HG03442 (cell line): Measurements from ENCODE around the gene MTERF4.

Source experiments
- ATAC-seq: cut with Tn5 transposase; IDR thresholded peaks from one replicate; pipeline ENCODE4 v1.9.1; 2021; ENCODE audit warnings: mild to moderate bottlenecking, moderate library complexity; ENCODE audit not compliant: unreplicated experiment

The MTERF4 gene

DNA sequence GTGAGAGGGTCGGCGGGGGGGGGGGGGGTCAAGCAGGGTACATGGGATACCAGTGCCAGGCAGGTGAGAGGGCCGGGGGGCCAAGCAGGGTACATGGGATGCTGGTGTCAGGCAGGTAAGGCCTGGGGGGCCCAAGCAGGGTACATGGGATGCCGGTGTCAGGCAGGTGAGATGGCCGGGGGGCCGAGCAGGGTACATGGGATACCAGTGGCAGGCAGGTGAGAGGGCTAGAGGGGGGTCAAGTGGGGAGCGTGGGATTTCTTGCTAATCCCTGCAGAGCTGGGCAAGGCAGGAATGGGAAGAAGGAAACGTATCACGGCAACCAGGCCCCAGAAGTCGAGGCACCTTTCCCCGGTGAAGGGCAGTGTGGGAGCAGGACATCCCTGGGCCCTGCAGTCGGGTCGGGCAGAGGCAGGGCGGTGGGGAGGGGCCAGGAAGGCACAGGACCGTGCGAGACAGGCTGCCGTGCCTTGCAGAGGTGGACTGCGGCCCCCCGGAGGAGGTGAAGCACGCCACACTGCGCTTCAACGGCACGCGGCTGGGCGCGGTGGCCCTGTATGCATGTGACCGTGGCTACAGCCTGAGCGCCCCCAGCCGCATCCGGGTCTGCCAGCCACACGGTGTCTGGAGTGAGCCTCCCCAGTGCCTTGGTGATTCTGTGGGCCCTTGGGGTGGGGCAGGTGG, 49.3 kb downstream of the MTERF4 start:
- no peak for ATAC-seq

DNA sequence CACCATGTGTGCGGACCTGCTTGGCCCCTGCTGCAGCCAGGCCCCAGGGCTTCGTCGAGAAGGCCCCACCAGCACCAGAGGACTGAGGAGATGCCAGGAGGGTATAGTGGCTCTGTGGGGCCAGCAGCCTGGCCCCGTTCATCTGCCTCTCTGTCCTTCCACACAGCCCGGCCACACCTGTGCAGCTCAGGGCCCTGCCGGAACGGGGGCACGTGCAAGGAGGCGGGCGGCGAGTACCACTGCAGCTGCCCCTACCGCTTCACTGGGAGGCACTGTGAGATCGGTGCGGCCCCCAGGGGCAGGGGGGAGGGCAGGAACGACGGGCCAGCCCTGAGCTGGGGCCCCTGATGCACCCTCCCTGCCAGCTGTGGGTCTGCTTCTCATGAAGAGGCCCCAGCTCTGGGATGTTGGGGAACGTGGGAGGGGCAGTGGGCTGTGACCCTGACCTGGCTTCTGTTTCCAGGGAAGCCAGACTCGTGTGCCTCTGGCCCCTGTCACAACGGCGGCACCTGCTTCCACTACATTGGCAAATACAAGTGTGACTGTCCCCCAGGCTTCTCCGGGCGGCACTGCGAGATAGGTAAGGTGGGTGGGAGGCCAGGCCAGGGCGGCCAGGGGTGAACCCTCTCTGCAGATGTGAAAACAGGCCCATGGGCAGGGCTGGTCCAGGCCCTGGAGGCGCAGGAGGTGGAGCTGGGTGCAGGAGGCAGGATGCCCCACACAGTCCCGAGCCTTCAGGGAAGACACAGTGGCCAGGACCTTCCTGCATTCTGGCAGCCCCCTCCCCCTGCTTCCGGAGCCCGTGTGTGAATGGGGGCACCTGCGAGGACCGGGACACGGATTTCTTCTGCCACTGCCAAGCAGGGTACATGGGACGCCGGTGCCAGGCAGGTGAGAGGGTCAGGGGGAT, 50.3 kb downstream of the MTERF4 start:
- no peak for ATAC-seq

DNA sequence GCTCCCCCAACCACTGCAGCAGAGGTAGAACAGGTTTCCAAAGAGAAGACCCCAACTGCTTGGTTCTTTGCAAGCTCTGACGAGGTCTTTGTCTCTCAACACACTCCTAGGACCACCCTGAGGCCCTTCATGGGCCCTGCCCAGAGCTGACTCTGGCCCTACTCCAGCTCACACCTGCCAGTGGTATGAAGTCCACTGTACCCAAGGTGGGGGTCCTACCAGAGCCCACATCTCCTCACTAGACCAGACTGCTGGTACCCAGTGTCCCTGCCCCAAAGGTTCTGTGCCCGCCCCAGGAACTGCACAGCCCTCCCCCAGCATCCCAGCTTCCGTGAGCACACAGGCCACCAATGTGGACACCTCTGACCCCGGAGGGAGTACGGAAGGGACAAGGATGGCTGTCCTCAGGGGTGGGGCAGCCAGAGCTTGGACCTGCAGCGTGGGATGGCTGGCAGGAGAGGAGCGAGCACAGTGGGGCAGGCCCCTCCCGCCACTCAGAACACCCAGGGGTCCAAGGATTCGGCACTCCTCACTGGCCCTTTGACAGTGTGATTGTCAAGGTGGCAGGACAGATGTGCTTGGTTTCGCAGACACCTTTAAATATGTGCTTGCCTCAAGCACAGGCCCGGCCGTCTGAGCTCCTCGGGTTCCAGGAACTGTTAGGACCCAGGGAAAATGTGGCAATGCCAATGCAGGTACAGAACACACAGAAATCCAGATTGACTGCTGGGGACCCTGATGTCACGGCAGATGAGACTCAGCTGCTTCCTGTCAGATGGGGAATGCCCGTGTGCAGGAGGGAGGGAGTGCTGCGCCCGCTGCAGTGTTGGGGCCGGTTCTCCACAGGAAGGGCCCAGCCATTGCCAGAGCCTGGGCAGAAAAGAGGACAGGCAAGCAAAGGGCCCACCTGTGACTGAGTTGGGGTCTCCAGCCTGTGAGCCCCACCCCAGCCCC, 51.2 kb downstream of the MTERF4 start:
- ATAC-seq: no peak

DNA sequence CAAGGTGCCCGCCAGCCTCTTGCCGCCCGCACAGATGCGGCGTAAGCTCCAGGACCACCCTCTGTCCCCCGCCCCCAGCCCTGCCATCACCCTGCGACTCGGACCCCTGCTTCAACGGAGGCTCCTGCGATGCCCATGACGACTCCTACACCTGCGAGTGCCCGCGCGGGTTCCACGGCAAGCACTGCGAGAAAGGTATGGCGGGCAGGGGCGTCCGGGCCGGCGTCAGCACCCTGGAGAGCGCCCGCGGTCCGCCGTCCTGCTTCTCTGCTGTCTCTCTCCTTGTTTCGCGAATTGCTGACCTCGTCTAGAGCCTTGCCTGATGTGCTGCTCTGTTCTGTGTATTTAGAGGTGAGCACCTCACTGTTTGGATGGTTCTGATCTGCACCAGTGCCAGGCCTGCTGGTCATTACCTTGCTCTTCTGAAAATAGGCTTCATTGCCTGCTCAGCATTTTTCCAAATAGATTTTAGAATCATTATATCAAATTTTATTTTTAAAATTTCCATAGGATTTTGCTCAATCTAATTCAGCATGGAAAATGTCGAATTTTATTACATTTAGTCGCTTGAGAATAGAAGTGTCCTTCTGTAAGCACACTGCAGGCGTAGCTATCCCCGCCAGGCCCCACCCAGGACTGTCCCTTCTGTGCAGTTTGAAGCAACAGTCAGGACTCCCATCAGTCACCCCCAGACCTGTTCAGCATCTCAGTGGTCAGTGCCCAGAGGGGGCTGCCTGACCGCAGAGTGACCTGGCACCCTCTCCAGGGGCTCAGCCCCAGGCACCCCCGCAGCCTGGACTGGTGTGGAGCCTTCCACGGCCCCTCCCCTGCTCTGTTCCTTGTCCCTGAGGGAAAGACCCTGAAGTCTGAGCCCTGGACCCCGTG, 52.1 kb downstream of the MTERF4 start:
- no peak for ATAC-seq

DNA sequence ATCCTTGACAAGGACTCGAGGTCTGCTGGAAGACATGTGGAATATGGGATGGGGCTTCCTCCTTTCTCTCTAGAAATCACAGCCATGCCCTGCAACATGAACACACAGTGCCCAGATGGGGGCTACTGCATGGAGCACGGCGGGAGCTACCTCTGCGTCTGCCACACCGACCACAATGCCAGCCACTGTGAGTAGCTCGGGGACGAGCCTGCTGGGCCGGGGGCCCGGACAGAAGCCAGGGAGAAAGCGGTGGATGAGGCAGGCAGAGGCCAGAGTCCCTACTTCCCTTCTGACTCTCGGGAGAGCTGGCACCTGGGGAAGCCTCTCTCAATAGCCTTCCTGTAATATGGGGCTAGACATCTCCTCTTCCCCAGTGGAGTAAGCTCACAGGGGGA, 53.1 kb downstream of the MTERF4 start:
- no peak for ATAC-seq

DNA sequence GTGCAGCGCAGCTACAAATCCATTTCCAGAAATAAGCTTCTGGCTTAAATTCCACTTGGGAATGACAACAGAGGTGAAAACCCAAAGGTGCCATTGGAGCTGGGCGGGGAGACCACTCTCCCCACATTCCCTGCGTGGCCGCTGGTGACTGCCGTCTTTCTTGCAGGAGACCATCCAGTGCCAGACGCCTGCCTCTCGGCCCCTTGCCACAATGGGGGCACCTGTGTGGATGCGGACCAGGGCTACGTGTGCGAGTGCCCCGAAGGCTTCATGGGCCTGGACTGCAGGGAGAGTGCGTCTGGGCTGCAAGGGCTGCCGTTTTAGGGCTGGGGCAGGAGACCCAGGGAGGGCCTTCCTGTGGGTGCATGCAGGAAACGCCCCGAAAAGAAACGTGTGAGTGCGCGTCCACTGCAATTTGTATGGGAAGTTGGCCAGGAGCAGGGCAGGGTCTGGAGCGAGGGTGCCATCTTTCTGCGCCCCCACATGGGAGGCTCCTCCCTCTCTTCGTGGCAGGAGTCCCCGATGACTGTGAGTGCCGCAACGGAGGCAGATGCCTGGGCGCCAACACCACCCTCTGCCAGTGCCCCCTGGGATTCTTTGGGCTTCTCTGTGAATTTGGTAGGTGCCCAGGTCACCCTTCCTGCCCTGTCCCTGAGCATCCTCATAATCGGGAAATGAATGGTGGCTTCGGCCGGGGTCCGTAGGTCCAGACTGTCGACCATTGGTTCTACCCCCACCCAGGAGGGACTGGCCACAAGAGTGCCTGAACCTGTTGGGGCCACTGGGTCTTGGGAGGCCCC, 53.7 kb downstream of the MTERF4 start:
- ATAC-seq: no peak

DNA sequence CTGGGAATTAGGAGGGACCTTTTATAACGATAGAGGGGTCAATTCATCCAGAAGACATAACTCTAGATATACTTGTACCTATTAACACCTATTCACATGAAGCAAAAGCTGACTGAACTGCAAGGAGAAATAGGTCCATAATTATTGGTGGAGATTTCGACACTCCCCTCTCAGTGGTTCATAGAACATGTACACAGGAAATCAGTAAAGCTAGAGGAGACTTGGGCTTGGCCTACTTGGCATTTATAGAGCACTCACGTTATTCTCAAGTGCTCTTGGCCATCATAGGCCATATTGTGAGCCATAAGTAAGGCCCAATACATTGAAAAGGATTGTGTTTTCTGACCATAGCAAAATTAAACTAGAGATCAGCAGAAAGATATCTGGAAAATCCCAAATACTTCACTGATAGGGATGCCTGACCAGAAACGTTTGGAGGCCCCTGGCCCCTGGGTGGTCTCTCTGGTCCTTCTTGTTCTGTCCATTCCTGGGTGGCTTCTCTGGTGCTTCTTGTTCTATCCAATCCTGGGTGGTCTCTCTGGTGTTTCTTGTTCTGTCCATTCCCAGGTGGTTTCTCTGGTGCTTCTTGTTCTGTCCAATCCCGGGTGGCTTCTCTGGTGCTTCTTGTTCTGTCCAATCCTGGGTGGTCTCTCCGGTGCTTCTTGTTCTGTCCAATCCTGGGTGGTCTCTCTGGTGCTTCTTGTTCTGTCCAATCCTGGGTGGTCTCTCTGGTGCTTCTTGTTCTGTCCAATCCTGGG, 54.7 kb downstream of the MTERF4 start:
- ATAC-seq: no peak
